Kidney epithelial cell (primary cell): ENCODE results near the gene TEN1. TPM values are rescaled to one million over a fixed set of nuclear protein-coding genes. Genes with fewer than 3 reads are reported as not detected.

Experiments
- DNase-seq: peaks from one replicate; pipeline ENCODE4 v3.0.0-alpha.2; 2010; ENCODE audit warnings: low read depth
- H3K27me3 ChIP-seq: 2 replicates; pipeline ENCODE4 v1.6.0; 2011; ENCODE audit warnings: low read length; ENCODE audit not compliant: control insufficient read depth, insufficient read depth
- H3K36me3 ChIP-seq: 2 replicates; pipeline ENCODE4 v1.5.1; 2011; ENCODE audit warnings: low read length; ENCODE audit not compliant: control insufficient read depth, insufficient read depth
- H3K4me3 ChIP-seq: 2 replicates; pipeline ENCODE4 v1.5.1; 2011; ENCODE audit warnings: low read depth, mild to moderate bottlenecking, control low read depth, low read length
- CTCF ChIP-seq: IDR thresholded peaks from 2 replicates; pipeline ENCODE4 v1.5.1; 2011; ENCODE audit warnings: mild to moderate bottlenecking, moderate library complexity, low read length, control low read depth, inconsistent platforms; ENCODE audit not compliant: insufficient read depth, poor library complexity, severe bottlenecking
- total RNA-seq: library from RNA; depleted of rRNA; stranded (reverse); fragments of >200 nt; gene quantifications from 2 replicates; pipeline ENCODE4 v1.2.3, GENCODE V29; 2015

TEN1 gene
- total RNA-seq, 1 donor from 2014 or later: 28.9 TPM

- Histone ChIP-seq H3K36me3 (no peaks in the 10 kb centered on the region), H3K27me3 (no peaks in the 10 kb centered on the region), H3K4me3 (no peak overlapping the region)
- DNase-seq: no peak
- TF ChIP-seq CTCF: no peak
These were observed 28.2 kb downstream of the TEN1 start for GRCh38 chr17:76007131-76007849.

GRCh38 chr17:76007850-76008165, 28.8 kb downstream of the TEN1 start:
- DNase-seq: no peak
- TF ChIP-seq CTCF: no peak
- no peaks in the 10 kb centered on the region for H3K36me3 ChIP-seq
- no peak overlapping the region for H3K4me3 ChIP-seq
- H3K27me3 ChIP-seq: no peaks in the 10 kb centered on the region

- TF ChIP-seq CTCF: no peak
- no peaks in the 10 kb centered on the region for H3K27me3 ChIP-seq
- no peak for DNase-seq
- no peaks in the 10 kb centered on the region for H3K36me3 ChIP-seq
- H3K4me3 ChIP-seq: no peak overlapping the region
These were observed 29.2 kb downstream of the TEN1 start for GRCh38 chr17:76008208-76008607.

GRCh38 chr17:76008630-76009425, 29.8 kb downstream of the TEN1 start:
- DNase-seq: no peak
- TF ChIP-seq CTCF: no peak
- Histone ChIP-seq H3K27me3 (no peaks in the 10 kb centered on the region), H3K36me3 (no peaks in the 10 kb centered on the region), H3K4me3 (no peak overlapping the region)

- no peak for TF ChIP-seq CTCF
- no peak for DNase-seq
- Histone ChIP-seq H3K36me3 (no peaks in the 10 kb centered on the region), H3K4me3 (no peak overlapping the region), H3K27me3 (no peaks in the 10 kb centered on the region)
These were observed 30.4 kb downstream of the TEN1 start for GRCh38 chr17:76009447-76009846.
